H9 (cell line): ENCODE data around the gene SH3RF3. TPM values are rescaled to one million over a fixed set of nuclear protein-coding genes. Genes with fewer than 3 reads are reported as not detected.

Experiments
- DNase-seq: peaks from one replicate; pipeline ENCODE4 v3.0.0-alpha.2; 2017
- H2AFZ ChIP-seq: one replicate; pipeline ENCODE4 v1.6.1; 2013; ENCODE audit warnings: mild to moderate bottlenecking, low read length, control low read depth, moderate library complexity
- H2AK5ac ChIP-seq: 2 replicates; pipeline ENCODE4 v1.6.1; 2013; ENCODE audit warnings: low read length, control low read depth, mixed read lengths; ENCODE audit not compliant: insufficient read length
- H2BK120ac ChIP-seq: one replicate; pipeline ENCODE4 v1.6.1; 2013; ENCODE audit warnings: low read depth, mild to moderate bottlenecking, low read length, control low read depth, inconsistent platforms; ENCODE audit not compliant: poor library complexity, severe bottlenecking
- H2BK12ac ChIP-seq: 2 replicates; pipeline ENCODE4 v1.6.1; 2013; ENCODE audit warnings: low read length, control low read depth, mixed read lengths, low read depth; ENCODE audit not compliant: insufficient read length
- H2BK15ac ChIP-seq: 2 replicates; pipeline ENCODE4 v1.6.1; 2013; ENCODE audit warnings: low read depth, low read length, control low read depth
- H2BK20ac ChIP-seq: one replicate; pipeline ENCODE4 v1.6.1; 2013; ENCODE audit warnings: low read depth, mild to moderate bottlenecking, low read length, control low read depth, inconsistent platforms; ENCODE audit not compliant: poor library complexity, severe bottlenecking
- H2BK5ac ChIP-seq: 2 replicates; pipeline ENCODE4 v1.6.1; 2013; ENCODE audit warnings: low read length, control low read depth, mixed read lengths; ENCODE audit not compliant: insufficient read length
- H3K14ac ChIP-seq: 2 replicates; pipeline ENCODE4 v1.6.1; 2013; ENCODE audit warnings: low read length, control low read depth; ENCODE audit not compliant: insufficient read depth
- H3K18ac ChIP-seq: 2 replicates; pipeline ENCODE4 v1.6.1; 2013; ENCODE audit warnings: low read depth, mild to moderate bottlenecking, mixed read lengths, low read length, control low read depth; ENCODE audit not compliant: insufficient read length
- H3K23ac ChIP-seq: 2 replicates; pipeline ENCODE4 v1.6.1; 2013; ENCODE audit warnings: low read length, control low read depth, mixed read lengths, low read depth; ENCODE audit not compliant: insufficient read length
- H3K23me2 ChIP-seq: 2 replicates; pipeline ENCODE4 v1.6.1; 2013; ENCODE audit warnings: low read depth, mild to moderate bottlenecking, mixed read lengths, low read length, control low read depth; ENCODE audit not compliant: insufficient read length, poor library complexity, severe bottlenecking
- H3K27ac ChIP-seq: 2 replicates; pipeline ENCODE4 v1.5.1; 2013; ENCODE audit warnings: low read length, control low read depth, mixed read lengths, low read depth; ENCODE audit not compliant: insufficient read length
- H3K27me3 ChIP-seq: 2 replicates; pipeline ENCODE4 v1.6.1; 2013; ENCODE audit warnings: low read length, control low read depth, inconsistent platforms; ENCODE audit not compliant: insufficient read depth
- H3K4ac ChIP-seq: 2 replicates; pipeline ENCODE4 v1.6.1; 2013; ENCODE audit warnings: low read depth, mild to moderate bottlenecking, control low read depth, inconsistent platforms, low read length, moderate library complexity
- H3K4me1 ChIP-seq: 2 replicates; pipeline ENCODE4 v1.6.1; 2013; ENCODE audit warnings: low read length, control low read depth, inconsistent platforms; ENCODE audit not compliant: insufficient read depth
- H3K4me2 ChIP-seq: 2 replicates; pipeline ENCODE4 v1.6.1; 2013; ENCODE audit warnings: low read length, control low read depth, mixed read lengths; ENCODE audit not compliant: insufficient read length, insufficient read depth
- H3K56ac ChIP-seq: 2 replicates; pipeline ENCODE4 v1.6.1; 2013; ENCODE audit warnings: low read depth, mild to moderate bottlenecking, mixed read lengths, low read length, control low read depth; ENCODE audit not compliant: insufficient read length
- H3K79me1 ChIP-seq: 2 replicates; pipeline ENCODE4 v1.6.1; 2013; ENCODE audit warnings: low read depth, mild to moderate bottlenecking, moderate library complexity, low read length, control low read depth, inconsistent platforms; ENCODE audit not compliant: insufficient read depth, poor library complexity, severe bottlenecking
- H3K79me2 ChIP-seq: 2 replicates; pipeline ENCODE4 v1.6.1; 2013; ENCODE audit warnings: low read length, control low read depth, inconsistent platforms; ENCODE audit not compliant: insufficient read depth
- H3K9ac ChIP-seq: 2 replicates; pipeline ENCODE4 v1.6.1; 2013; ENCODE audit warnings: low read length, control low read depth, mixed read lengths; ENCODE audit not compliant: insufficient read length; ENCODE audit errors: extremely low read depth
- H3K9me3 ChIP-seq: one replicate; pipeline ENCODE4 v1.6.1; 2013; ENCODE audit warnings: low read depth, low read length, inconsistent platforms; ENCODE audit not compliant: control insufficient read depth
- H3T11ph ChIP-seq: one replicate; pipeline ENCODE4 v1.6.1; 2013; ENCODE audit warnings: mild to moderate bottlenecking, low read length, control low read depth, inconsistent platforms
- H4K20me1 ChIP-seq: one replicate; pipeline ENCODE4 v1.6.1; 2013; ENCODE audit not compliant: control insufficient read depth, insufficient read length, insufficient read depth
- H4K5ac ChIP-seq: 2 replicates; pipeline ENCODE4 v1.6.1; 2013; ENCODE audit warnings: low read depth, mild to moderate bottlenecking, mixed read lengths, low read length, control low read depth; ENCODE audit not compliant: insufficient read length
- H4K8ac ChIP-seq: replicated peaks from 2 replicates; pipeline ENCODE4 v1.6.1; 2013; ENCODE audit warnings: low read length, control low read depth, mixed read lengths, low read depth; ENCODE audit not compliant: insufficient read length
- H4K91ac ChIP-seq: 2 replicates; pipeline ENCODE4 v1.6.1; 2013; ENCODE audit warnings: low read depth, mild to moderate bottlenecking, moderate library complexity, mixed read lengths, low read length, control low read depth; ENCODE audit not compliant: insufficient read length
- H3K27ac Mint-ChIP-seq, 3 experiments: 2 replicates in 2 of 3; 3 replicates in 1 of 3; pipeline ENCODE4 v1.8.0; 2020 to 2021; ENCODE audit warnings: mixed read lengths in 3 of 3, mild to moderate bottlenecking in 1 of 3, moderate library complexity in 1 of 3
- H3K27me3 Mint-ChIP-seq: 2 replicates; pipeline ENCODE4 v1.8.0; 2021; ENCODE audit warnings: low read depth, mild to moderate bottlenecking, moderate library complexity, mixed read lengths
- H3K36me3 Mint-ChIP-seq, 3 experiments: 2 replicates in 2 of 3; 3 replicates in 1 of 3; pipeline ENCODE4 v1.8.0; 2020 to 2021; ENCODE audit warnings: low read depth in 3 of 3, mixed read lengths in 3 of 3; ENCODE audit not compliant: insufficient read depth in 1 of 3
- H3K4me1 Mint-ChIP-seq, 2 experiments: 2 replicates each; pipeline ENCODE4 v1.8.0; 2020; ENCODE audit warnings: mixed read lengths in 2 of 2
- H3K4me3 Mint-ChIP-seq, 2 experiments: 2 replicates in 1 of 2; 3 replicates in 1 of 2; pipeline ENCODE4 v1.8.0; 2020 to 2021; ENCODE audit warnings: mild to moderate bottlenecking in 2 of 2, mixed read lengths in 2 of 2, moderate library complexity in 1 of 2
- H3K9me3 Mint-ChIP-seq, 2 experiments: 2 replicates in 1 of 2; 3 replicates in 1 of 2; pipeline ENCODE4 v1.8.0; 2020; ENCODE audit warnings: mild to moderate bottlenecking in 2 of 2, mixed read lengths in 2 of 2, moderate library complexity in 1 of 2
- CTCF ChIP-seq: fragments of 200-600 bp; sonication (generic); conservative IDR thresholded peaks from 3 replicates; pipeline ENCODE4 v1.8.0; 2021; ENCODE audit warnings: antibody characterized with exemption, mild to moderate bottlenecking
- WGBS: extraction: QIAGEN DNeasy Blood & Tissue Kit; methylation state at CpG from one replicate; pipeline ENCODE4 v1.1.7; 2013; ENCODE audit warnings: missing lambda C conversion rate, low lambda C conversion rate, mixed read lengths; ENCODE audit not compliant: insufficient read length; ENCODE audit errors: extremely low coverage; 5-methylcytosine and 5-hydroxymethylcytosine counted together
- total RNA-seq: library from RNA; stranded (reverse); gene quantifications from 2 replicates; pipeline ENCODE4 v1.2.1, GENCODE V29; 2021

SH3RF3 gene
- total RNA-seq, 1 experiment from 2014 or later: 0.46 TPM

- H2AFZ ChIP-seq: no peak overlapping the region
- H2BK5ac ChIP-seq: no peak overlapping the region
- no peak overlapping the region for H3K27ac ChIP-seq
- Mint-ChIP-seq H3K4me1 (peaks cover 32 to 49% of the 10 kb centered on the region in 2 experiments), H3K27me3 (peaks cover 17% of the 10 kb centered on the region), H3K36me3 (peaks cover 0 to 4% (median 0%) of the 10 kb centered on the region in 3 experiments; a peak in 2 of 7 replicates), H3K9me3 (peaks cover 0 to 7% of the 10 kb centered on the region in 2 experiments; a peak in 2 of 5 replicates), H3K4me3 (no peak overlapping the region), H3K27ac (peak overlapping the region in 1 of 3 experiments; percentile 37; a peak in 1 of 7 replicates)
- H3K4ac ChIP-seq: no peak overlapping the region
- no peak overlapping the region for H3T11ph ChIP-seq
- H3K18ac ChIP-seq: no peak overlapping the region
- H2BK120ac ChIP-seq: no peak overlapping the region
- H4K5ac ChIP-seq: no peak overlapping the region
- H3K4me1 ChIP-seq: peaks cover 7% of the 10 kb centered on the region; the same call in 1 of the 2 replicates
- no peak overlapping the region for H4K8ac ChIP-seq
- no peak overlapping the region for H3K4me2 ChIP-seq
- H3K23me2 ChIP-seq: no peaks in the 10 kb centered on the region
- peaks cover 4% of the 10 kb centered on the region for H4K20me1 ChIP-seq
- no peak overlapping the region for H3K9ac ChIP-seq
- H3K23ac ChIP-seq: no peak overlapping the region
- H3K9me3 ChIP-seq: no peaks in the 10 kb centered on the region
- no peaks in the 10 kb centered on the region for H3K79me2 ChIP-seq
- no peak overlapping the region for H3K56ac ChIP-seq
- H3K14ac ChIP-seq: no peak overlapping the region
- H3K79me1 ChIP-seq: no peaks in the 10 kb centered on the region
- H2BK20ac ChIP-seq: no peak overlapping the region
- DNase-seq: no peak
- no CpG with 5 or more reads among the region's 8 CpGs for WGBS
- H4K91ac ChIP-seq: no peak overlapping the region
- no peak overlapping the region for H2AK5ac ChIP-seq
- H2BK15ac ChIP-seq: no peak overlapping the region
- H3K27me3 ChIP-seq: no peaks in the 10 kb centered on the region
- TF ChIP-seq CTCF: no peak
- H2BK12ac ChIP-seq: no peak overlapping the region
These were observed 258.9 kb downstream of the SH3RF3 start for GRCh38 chr2:109387778-109388469.
